Measurements from ENCODE around the gene CASP6.

DNA sequence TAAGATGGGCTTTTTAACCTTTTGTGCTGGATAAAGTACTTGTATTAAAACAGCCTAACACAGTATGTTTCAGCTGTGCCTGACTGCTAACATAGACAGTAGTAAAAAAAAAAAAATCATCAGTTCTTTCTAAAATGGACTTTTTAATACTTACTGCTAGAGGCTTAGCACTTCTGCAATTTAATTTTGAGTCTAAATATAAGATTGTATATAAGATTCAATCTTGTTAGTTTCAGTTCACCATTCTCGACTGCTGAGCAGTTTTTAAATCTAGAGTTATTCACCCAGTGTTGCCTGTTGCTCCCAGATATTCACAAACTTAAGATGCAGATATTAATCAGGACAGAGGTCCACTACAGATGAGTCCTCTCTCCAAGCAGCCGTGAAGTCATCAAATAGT lies 19.9 kb upstream of the CASP6 start:
- no peak for TF ChIP-seq SUZ12 (IDR thresholded peaks at IDR 0.05; ENCODE audit: extremely low read depth, insufficient read depth, insufficient read length)
- TF ChIP-seq YY1 (IDR thresholded peaks at IDR 0.05; ENCODE audit: insufficient read depth, insufficient read length), result no peak
